A549 (cell line): ENCODE data around the gene PLXND1. TPM values are rescaled to one million over a fixed set of nuclear protein-coding genes. Genes with fewer than 3 reads are reported as not detected.

Experiments
- ATAC-seq, 2 experiments: fragments of 200-7000 bp in 1 of 2; fragments of >200 bp in 1 of 2; cut with Nextera tagmentation in 1 of 2; cut with Tn5 transposase in 1 of 2; 3 replicates each; pipeline versions ENCODE4 v1.8.0 to v1.9.1; 2018 to 2020; ENCODE audit warnings: mild to moderate bottlenecking in 1 of 2, moderate library complexity in 1 of 2
- CTCF ChIA-PET: fragments of 300-600 bp; sonication (Branson Sonifier 250); formaldehyde crosslinking; extraction: SDS; loops from one replicate; lab custom pipeline; 2021; ENCODE audit warnings: antibody characterized with exemption, inconsistent platforms; lab: Yijun Ruan, JAX
- POLR2A ChIA-PET: fragments of 350-600 bp; formaldehyde crosslinking; extraction: SDS; loops from one replicate; lab custom pipeline; 2021; ENCODE audit warnings: antibody characterized with exemption, inconsistent platforms; lab: Yijun Ruan, JAX
- DNase-seq, 2 experiments: peaks; one replicate each; pipeline versions ENCODE4 v3.0.0 to v3.0.0-alpha.2; 2011 to 2016; ENCODE audit warnings: low read depth in 1 of 2, low spot score in 1 of 2
- FAIRE-seq: peaks from 2 replicates; lab custom pipeline; 2011; peaks lifted over from hg19 to GRCh38; lab: Jason Lieb, UNC
- H3K27ac ChIP-seq, 2 experiments: fragments of >200 bp; sonication (Bioruptor Twin); formaldehyde crosslinking; 3 replicates each; pipeline ENCODE4 v1.5.1; 2016 to 2017
- H3K4me1 ChIP-seq: fragments of >200 bp; sonication (Bioruptor Twin); formaldehyde crosslinking; 3 replicates; pipeline ENCODE4 v1.6.1; 2016
- H3K4me2 ChIP-seq: fragments of >200 bp; sonication (Bioruptor Twin); formaldehyde crosslinking; 3 replicates; pipeline ENCODE4 v1.6.1; 2016
- H3K4me3 ChIP-seq: fragments of >200 bp; sonication (Bioruptor Twin); formaldehyde crosslinking; 3 replicates; pipeline ENCODE4 v1.5.1; 2016
- H3K9me3 ChIP-seq: fragments of >200 bp; sonication (Bioruptor Twin); formaldehyde crosslinking; 3 replicates; pipeline ENCODE4 v1.6.1; 2016
- CBX8 ChIP-seq: fragments of 200-600 bp; sonication (generic); IDR thresholded peaks from 2 replicates; pipeline ENCODE4 v1.6.1; 2016
- CHD4 ChIP-seq: fragments of 200-600 bp; sonication (generic); IDR thresholded peaks from 2 replicates; pipeline ENCODE4 v1.6.1; 2016; ENCODE audit warnings: antibody characterized with exemption, mild to moderate bottlenecking, borderline replicate concordance
- EHF ChIP-seq: fragments of 250-450 bp; sonication (Bioruptor Pico); IDR thresholded peaks from 2 replicates; pipeline ENCODE4 v1.5.0; 2020; ENCODE audit warnings: mild to moderate bottlenecking
- ELK1 ChIP-seq: fragments of 150-350 bp; IDR thresholded peaks from 2 replicates; pipeline ENCODE4 v1.6.1; 2014; ENCODE audit warnings: low read depth, mild to moderate bottlenecking, low read length
- EP300 ChIP-seq, 2 experiments: fragments of >200 bp; sonication (Bioruptor Twin); formaldehyde crosslinking; IDR thresholded peaks; 2 replicates in 1 of 2; 3 replicates in 1 of 2; pipeline ENCODE4 v1.6.1; 2016 to 2017
- FOXS1 ChIP-seq: fragments of 250-450 bp; sonication (Bioruptor Pico); IDR thresholded peaks from 2 replicates; pipeline ENCODE4 v1.5.0; 2020; ENCODE audit warnings: mild to moderate bottlenecking, moderate library complexity
- HDAC2 ChIP-seq: fragments of 200-600 bp; sonication (generic); IDR thresholded peaks from 2 replicates; pipeline ENCODE4 v1.6.1; 2016
- HMGXB4 ChIP-seq: fragments of 250-450 bp; sonication (Bioruptor Pico); IDR thresholded peaks from 2 replicates; pipeline ENCODE4 v1.5.0; 2021; ENCODE audit warnings: mild to moderate bottlenecking, moderate library complexity, borderline replicate concordance
- HOXB13 ChIP-seq: fragments of 250-450 bp; sonication (Bioruptor Pico); IDR thresholded peaks from 2 replicates; pipeline ENCODE4 v1.5.0; 2020; ENCODE audit warnings: low read depth, mild to moderate bottlenecking, moderate library complexity
- JUN ChIP-seq, 2 experiments: fragments of >200 bp; sonication (Bioruptor Twin); formaldehyde crosslinking; IDR thresholded peaks; 2 replicates in 1 of 2; 3 replicates in 1 of 2; pipeline ENCODE4 v1.6.1; 2016 to 2017
- KDM1A ChIP-seq: fragments of 200-600 bp; sonication (generic); IDR thresholded peaks from 2 replicates; pipeline ENCODE4 v1.6.1; 2016; ENCODE audit warnings: low read depth, mild to moderate bottlenecking
- MAFK ChIP-seq: fragments of 450-650 bp; IDR thresholded peaks from 2 replicates; pipeline ENCODE4 v1.6.1; 2014; ENCODE audit not compliant: partially characterized antibody
- MYC ChIP-seq: IDR thresholded peaks from 2 replicates; pipeline ENCODE4 v1.6.1; 2012; ENCODE audit warnings: mild to moderate bottlenecking, inconsistent platforms, low read length, improper control_type of control experiment, borderline replicate concordance
- NPAS2 ChIP-seq: fragments of 250-450 bp; sonication (Bioruptor Pico); IDR thresholded peaks from 2 replicates; pipeline ENCODE4 v1.8.0; 2022; ENCODE audit warnings: mild to moderate bottlenecking, moderate library complexity, borderline replicate concordance
- NR3C1 ChIP-seq: fragments of >200 bp; sonication (Bioruptor Twin); formaldehyde crosslinking; IDR thresholded peaks from 3 replicates; pipeline ENCODE4 v1.6.1; 2017
- ZNF302 ChIP-seq: fragments of 250-450 bp; sonication (Bioruptor Pico); IDR thresholded peaks from 2 replicates; pipeline ENCODE4 v1.9.0; 2021; ENCODE audit warnings: inconsistent platforms, mild to moderate bottlenecking, moderate library complexity
- WGBS: methylation state at CpG from one replicate; pipeline ENCODE4 v1.1.6; 2017; ENCODE audit errors: missing lambda C conversion rate; 5-methylcytosine and 5-hydroxymethylcytosine counted together
- polyA plus RNA-seq, 4 experiments: library from polyadenylated mRNA; depleted of rRNA in 3 of 4; stranded (reverse); fragments of >200 nt; fragmentation: RNase III in 1 of 4; extraction: RNeasy Plus Mini Kit Qiagen cat#74134 plus additional on column Dnase treatment in 1 of 4; gene quantifications; 2 replicates in 3 of 4; 3 replicates in 1 of 4; pipeline ENCODE4 v1.2.3, GENCODE V29; 2011 to 2017
- TF ChIP-seq, protein P1 (sequence below): fragments of >200 bp; sonication (Bioruptor Twin); formaldehyde crosslinking; IDR thresholded peaks from 2 replicates; pipeline ENCODE4 v1.6.1; 2016
- TF ChIP-seq, protein P2 (sequence below): fragments of >200 bp; sonication (Bioruptor Twin); formaldehyde crosslinking; IDR thresholded peaks from 3 replicates; pipeline ENCODE4 v1.5.1; 2016
- TF ChIP-seq, protein P3 (sequence below): fragments of 450-650 bp; IDR thresholded peaks from 2 replicates; pipeline ENCODE4 v1.6.1; 2014; ENCODE audit warnings: antibody characterized with exemption

Gene PLXND1
- polyA plus RNA-seq, 2 of the 4 experiments (the other 2 are of a cell fraction), result 26.8 to 72.6 TPM

- FAIRE-seq (no peak), ATAC-seq (no peak), DNase-seq (no peak)
- Histone ChIP-seq H3K4me2 (no peak overlapping the region), H3K4me1 (peaks cover 29% of the 10 kb centered on the region), H3K27ac (no peak overlapping the region), H3K4me3 (no peak overlapping the region), H3K9me3 (no peaks in the 10 kb centered on the region)
- WGBS, result 86% methylated on average over 3 of the region's 3 CpGs
- ChIA-PET CTCF (no interaction called here), POLR2A (no interaction called here)
- TF ChIP-seq HDAC2, result no peak
- TF ChIP-seq HMGXB4, result no peak
- no peak for TF ChIP-seq FOXS1 (CRISPR knock-in tag)
- TF ChIP-seq, protein P1, sequence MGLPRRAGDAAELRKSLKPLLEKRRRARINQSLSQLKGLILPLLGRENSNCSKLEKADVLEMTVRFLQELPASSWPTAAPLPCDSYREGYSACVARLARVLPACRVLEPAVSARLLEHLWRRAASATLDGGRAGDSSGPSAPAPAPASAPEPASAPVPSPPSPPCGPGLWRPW, result no peak
- no peak for TF ChIP-seq NPAS2 (CRISPR knock-in tag)
- TF ChIP-seq KDM1A, result no peak
- no peak for TF ChIP-seq EHF
- TF ChIP-seq MYC, result no peak
- TF ChIP-seq NR3C1, result no peak
Observed at GRCh38 chr3:129584631-129585030, 21.8 kb downstream of the PLXND1 start.

GRCh38 chr3:129583289-129583688 is 23.2 kb downstream of the PLXND1 start:
- ChIA-PET CTCF (no interaction called here), POLR2A (no interaction called here)
- no peak for FAIRE-seq

More at GRCh38 chr3:129583289-129583688, 23.2 kb downstream of the PLXND1 start:
- no peak for ATAC-seq
- Histone ChIP-seq H3K9me3 (no peaks in the 10 kb centered on the region), H3K27ac (no peak overlapping the region), H3K4me2 (no peak overlapping the region), H3K4me3 (no peak overlapping the region), H3K4me1 (peaks cover 19% of the 10 kb centered on the region)
- WGBS, result 94% methylated on average over 9 of the region's 9 CpGs
- DNase-seq, result no peak
- no peak for TF ChIP-seq ZNF302
- TF ChIP-seq EP300 (IDR thresholded peaks at IDR 0.05), result no peak
- TF ChIP-seq, protein P2, sequence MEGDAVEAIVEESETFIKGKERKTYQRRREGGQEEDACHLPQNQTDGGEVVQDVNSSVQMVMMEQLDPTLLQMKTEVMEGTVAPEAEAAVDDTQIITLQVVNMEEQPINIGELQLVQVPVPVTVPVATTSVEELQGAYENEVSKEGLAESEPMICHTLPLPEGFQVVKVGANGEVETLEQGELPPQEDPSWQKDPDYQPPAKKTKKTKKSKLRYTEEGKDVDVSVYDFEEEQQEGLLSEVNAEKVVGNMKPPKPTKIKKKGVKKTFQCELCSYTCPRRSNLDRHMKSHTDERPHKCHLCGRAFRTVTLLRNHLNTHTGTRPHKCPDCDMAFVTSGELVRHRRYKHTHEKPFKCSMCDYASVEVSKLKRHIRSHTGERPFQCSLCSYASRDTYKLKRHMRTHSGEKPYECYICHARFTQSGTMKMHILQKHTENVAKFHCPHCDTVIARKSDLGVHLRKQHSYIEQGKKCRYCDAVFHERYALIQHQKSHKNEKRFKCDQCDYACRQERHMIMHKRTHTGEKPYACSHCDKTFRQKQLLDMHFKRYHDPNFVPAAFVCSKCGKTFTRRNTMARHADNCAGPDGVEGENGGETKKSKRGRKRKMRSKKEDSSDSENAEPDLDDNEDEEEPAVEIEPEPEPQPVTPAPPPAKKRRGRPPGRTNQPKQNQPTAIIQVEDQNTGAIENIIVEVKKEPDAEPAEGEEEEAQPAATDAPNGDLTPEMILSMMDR, result no peak
- TF ChIP-seq HOXB13 (CRISPR knock-in tag), result no peak
- no peak for TF ChIP-seq JUN (IDR thresholded peaks at IDR 0.05)
- no peak for TF ChIP-seq CHD4
- TF ChIP-seq CBX8, result no peak
- no peak for TF ChIP-seq MAFK
- no peak for TF ChIP-seq ELK1
- TF ChIP-seq, protein P3, sequence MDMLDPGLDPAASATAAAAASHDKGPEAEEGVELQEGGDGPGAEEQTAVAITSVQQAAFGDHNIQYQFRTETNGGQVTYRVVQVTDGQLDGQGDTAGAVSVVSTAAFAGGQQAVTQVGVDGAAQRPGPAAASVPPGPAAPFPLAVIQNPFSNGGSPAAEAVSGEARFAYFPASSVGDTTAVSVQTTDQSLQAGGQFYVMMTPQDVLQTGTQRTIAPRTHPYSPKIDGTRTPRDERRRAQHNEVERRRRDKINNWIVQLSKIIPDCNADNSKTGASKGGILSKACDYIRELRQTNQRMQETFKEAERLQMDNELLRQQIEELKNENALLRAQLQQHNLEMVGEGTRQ, result no peak
